GM12878 (cell line): ENCODE data around the gene AFMID. TPM values are rescaled to one million over a fixed set of nuclear protein-coding genes. Genes with fewer than 3 reads are reported as not detected.

Experiments used
- BMI1 ChIP-seq: fragments of 450-650 bp; IDR thresholded peaks from 2 replicates; pipeline ENCODE4 v1.6.1; 2016; ENCODE audit warnings: mild to moderate bottlenecking, moderate library complexity, borderline replicate concordance
- CHD2 ChIP-seq: IDR thresholded peaks from 2 replicates; pipeline ENCODE4 v1.6.1; 2011; ENCODE audit warnings: low read depth, low read length, improper control_type of control experiment, borderline replicate concordance
- CREB1 ChIP-seq: IDR thresholded peaks from 2 replicates; pipeline ENCODE4 v1.6.1; 2012; ENCODE audit warnings: low read depth, mild to moderate bottlenecking, inconsistent platforms
- EGR1 ChIP-seq, 2 experiments: IDR thresholded peaks; 1 replicate in 1 of 2; 2 replicates in 1 of 2; pipeline ENCODE4 v1.6.1; 2011 to 2012; ENCODE audit warnings: low read depth in 2 of 2, low read length in 2 of 2, borderline replicate concordance in 1 of 2, mild to moderate bottlenecking in 1 of 2, moderate library complexity in 1 of 2
- ESRRA ChIP-seq: IDR thresholded peaks from 2 replicates; pipeline ENCODE4 v1.6.1; 2012; ENCODE audit warnings: mild to moderate bottlenecking, low read length, improper control_type of control experiment
- HCFC1 ChIP-seq: fragments of 150-350 bp; IDR thresholded peaks from 2 replicates; pipeline ENCODE4 v1.6.1; 2014; ENCODE audit warnings: low read length
- HDGF ChIP-seq: fragments of 450-650 bp; IDR thresholded peaks from 2 replicates; pipeline ENCODE4 v1.6.1; 2016; ENCODE audit warnings: antibody characterized with exemption
- JUND ChIP-seq: IDR thresholded peaks from 2 replicates; pipeline ENCODE4 v1.6.1; 2012; ENCODE audit warnings: low read depth, mild to moderate bottlenecking, low read length, improper control_type of control experiment, moderate library complexity
- KAT2A ChIP-seq: conservative IDR thresholded peaks from 2 replicates; pipeline ENCODE4 v1.6.1; 2011; ENCODE audit warnings: low read depth, low read length; ENCODE audit not compliant: control insufficient read depth
- KLF5 ChIP-seq: fragments of 450-650 bp; IDR thresholded peaks from 2 replicates; pipeline ENCODE4 v1.6.1; 2014; ENCODE audit warnings: mild to moderate bottlenecking; ENCODE audit not compliant: partially characterized antibody
- MEF2B ChIP-seq: fragments of 450-650 bp; IDR thresholded peaks from 2 replicates; pipeline ENCODE4 v1.6.1; 2018; ENCODE audit warnings: mild to moderate bottlenecking, moderate library complexity; ENCODE audit not compliant: partially characterized antibody, poor library complexity, severe bottlenecking
- NR2C2 ChIP-seq: IDR thresholded peaks from 2 replicates; pipeline ENCODE4 v1.6.1; 2011; ENCODE audit warnings: borderline replicate concordance, low read depth; ENCODE audit not compliant: control insufficient read depth, insufficient read length
- RB1 ChIP-seq: fragments of 450-650 bp; formaldehyde crosslinking; IDR thresholded peaks from 2 replicates; pipeline ENCODE4 v1.6.1; 2017; ENCODE audit warnings: mild to moderate bottlenecking, borderline replicate concordance
- RBBP5 ChIP-seq: fragments of 200-600 bp; sonication (generic); conservative IDR thresholded peaks from 2 replicates; pipeline ENCODE4 v1.6.1; 2016
- RFX5 ChIP-seq: IDR thresholded peaks from 2 replicates; pipeline ENCODE4 v1.6.1; 2011; ENCODE audit warnings: low read depth, low read length, improper control_type of control experiment
- SIX5 ChIP-seq: IDR thresholded peaks from 2 replicates; pipeline ENCODE4 v1.6.1; 2011; ENCODE audit warnings: mild to moderate bottlenecking, low read depth, low read length, moderate library complexity; ENCODE audit not compliant: severe bottlenecking
- SMAD1 ChIP-seq: fragments of 450-650 bp; IDR thresholded peaks from 2 replicates; pipeline ENCODE4 v1.6.1; 2018; ENCODE audit warnings: mild to moderate bottlenecking, low read depth; ENCODE audit not compliant: partially characterized antibody
- SRF ChIP-seq, 2 experiments: IDR thresholded peaks; 2 replicates each; pipeline ENCODE4 v1.6.1; 2011; ENCODE audit warnings: low read depth in 2 of 2, low read length in 2 of 2, mild to moderate bottlenecking in 1 of 2, moderate library complexity in 1 of 2
- SUPT20H ChIP-seq: IDR thresholded peaks from 2 replicates; pipeline ENCODE4 v1.6.1; 2011; ENCODE audit warnings: low read depth, mild to moderate bottlenecking, low read length, moderate library complexity, borderline replicate concordance; ENCODE audit not compliant: control insufficient read depth
- ZNF217 ChIP-seq: fragments of 450-650 bp; IDR thresholded peaks from 2 replicates; pipeline ENCODE4 v1.6.1; 2017; ENCODE audit warnings: antibody characterized with exemption, mild to moderate bottlenecking
- ZSCAN29 ChIP-seq: fragments of 450-650 bp; IDR thresholded peaks from 2 replicates; pipeline ENCODE4 v1.6.1; 2017; ENCODE audit warnings: mild to moderate bottlenecking, moderate library complexity
- polyA plus RNA-seq, 11 experiments: library from polyadenylated mRNA; depleted of rRNA in 4 of 11; unstranded in 6 of 11; stranded (reverse) in 5 of 11; fragments of >200 nt; fragmentation: Nextera tagmentation in 4 of 11; fragmentation: Illumina TruSeq in 1 of 11; extraction: Ambion mirVana in 4 of 11; extraction: Trizol in 1 of 11; gene quantifications; 1 replicate in 1 of 11; 2 replicates in 10 of 11; pipeline versions ENCODE4 v1.2.1 to v1.2.3, GENCODE V29; 2011 to 2016; ENCODE audit warnings: inconsistent platforms in 2 of 11, missing spikeins in 2 of 11, low read depth in 1 of 11
- total RNA-seq, 4 experiments: library from RNA; depleted of rRNA in 3 of 4; stranded (reverse); fragments of >200 nt in 3 of 4; fragmentation: Illumina TruSeq in 1 of 4; extraction: Trizol in 1 of 4; gene quantifications; 2 replicates each; pipeline versions ENCODE4 v1.2.1 to v1.2.3, GENCODE V29; 2013 to 2021
- TF ChIP-seq, protein P1 (sequence below): fragments of 450-650 bp; IDR thresholded peaks from 2 replicates; pipeline ENCODE4 v1.6.1; 2017; ENCODE audit warnings: mild to moderate bottlenecking, low read depth, inconsistent platforms; ENCODE audit not compliant: poor library complexity, severe bottlenecking
- TF ChIP-seq, protein P2 (sequence below): IDR thresholded peaks from 2 replicates; pipeline ENCODE4 v1.6.1; 2011; ENCODE audit warnings: mild to moderate bottlenecking, low read depth, low read length, moderate library complexity; ENCODE audit not compliant: insufficient replicate concordance
- TF ChIP-seq, protein P3 (sequence below): fragments of 450-650 bp; IDR thresholded peaks from 2 replicates; pipeline ENCODE4 v1.6.1; 2017; ENCODE audit warnings: mild to moderate bottlenecking

AFMID gene
- total and polyA plus RNA-seq, 10 of the 15 experiments (the other 5 are each of a cell fraction or from before 2014, with no cell fraction given), result 36.1 to 98.8 (median 51.6) TPM

DNA sequence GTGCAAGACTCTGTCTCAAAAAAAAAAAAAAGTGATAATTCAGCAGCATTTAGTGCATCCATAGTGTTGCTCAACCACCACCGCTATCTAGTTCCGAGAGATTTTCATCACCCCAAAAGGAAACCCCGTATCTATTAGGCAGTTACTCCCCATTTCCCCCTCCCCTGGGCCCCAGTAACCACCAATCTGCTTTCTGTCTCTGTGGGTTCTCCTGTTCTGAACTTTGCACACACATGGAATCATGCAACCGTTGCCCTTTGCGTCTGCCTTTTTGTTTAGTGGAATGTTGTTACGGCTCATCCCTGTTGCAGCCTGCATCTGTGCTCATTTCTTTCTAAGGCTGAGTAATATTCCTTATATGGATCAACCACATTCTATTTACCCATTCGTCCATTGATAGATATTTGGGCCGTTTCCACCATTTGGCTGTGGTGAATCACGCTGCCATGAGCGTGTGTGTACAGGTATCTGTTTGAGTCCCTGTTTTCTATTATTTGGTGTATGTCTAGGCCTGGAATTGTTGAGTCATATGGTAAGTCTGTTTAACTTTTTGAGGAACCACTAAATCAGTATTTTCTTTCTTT, 27.5 kb upstream of the AFMID start (continued):
- TF ChIP-seq, protein P1, sequence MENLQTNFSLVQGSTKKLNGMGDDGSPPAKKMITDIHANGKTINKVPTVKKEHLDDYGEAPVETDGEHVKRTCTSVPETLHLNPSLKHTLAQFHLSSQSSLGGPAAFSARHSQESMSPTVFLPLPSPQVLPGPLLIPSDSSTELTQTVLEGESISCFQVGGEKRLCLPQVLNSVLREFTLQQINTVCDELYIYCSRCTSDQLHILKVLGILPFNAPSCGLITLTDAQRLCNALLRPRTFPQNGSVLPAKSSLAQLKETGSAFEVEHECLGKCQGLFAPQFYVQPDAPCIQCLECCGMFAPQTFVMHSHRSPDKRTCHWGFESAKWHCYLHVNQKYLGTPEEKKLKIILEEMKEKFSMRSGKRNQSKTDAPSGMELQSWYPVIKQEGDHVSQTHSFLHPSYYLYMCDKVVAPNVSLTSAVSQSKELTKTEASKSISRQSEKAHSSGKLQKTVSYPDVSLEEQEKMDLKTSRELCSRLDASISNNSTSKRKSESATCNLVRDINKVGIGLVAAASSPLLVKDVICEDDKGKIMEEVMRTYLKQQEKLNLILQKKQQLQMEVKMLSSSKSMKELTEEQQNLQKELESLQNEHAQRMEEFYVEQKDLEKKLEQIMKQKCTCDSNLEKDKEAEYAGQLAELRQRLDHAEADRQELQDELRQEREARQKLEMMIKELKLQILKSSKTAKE, result peak; percentile 96
- TF ChIP-seq EGR1 (IDR thresholded peaks at IDR 0.05; ENCODE audit: borderline replicate concordance in 1 of 2, low read depth in 2 of 2, low read length in 2 of 2) (no peak), SRF (IDR thresholded peaks at IDR 0.05; ENCODE audit: low read depth in 2 of 2, low read length in 2 of 2) (peak in 1 of 2 experiments; percentile 65; a peak in 1 of 4 replicates), JUND (peak; percentile 39; the same call in 1 of the 2 replicates), BMI1 (0 out of 2 replicates have a peak, but pooled peaks have one; percentile 27), SIX5 (no peak), HCFC1 (no peak), MEF2B (peak; percentile 70), SMAD1 (no peak), ESRRA (no peak), SUPT20H (no peak), RFX5 (no peak), NR2C2 (no peak), KLF5 (no peak), ZSCAN29 (no peak), CHD2 (no peak), RB1 (no peak), HDGF (no peak), CREB1 (no peak; the same call in 1 of the 2 replicates), KAT2A (no peak), RBBP5 (no peak), ZNF217 (no peak)
- TF ChIP-seq, protein P2, sequence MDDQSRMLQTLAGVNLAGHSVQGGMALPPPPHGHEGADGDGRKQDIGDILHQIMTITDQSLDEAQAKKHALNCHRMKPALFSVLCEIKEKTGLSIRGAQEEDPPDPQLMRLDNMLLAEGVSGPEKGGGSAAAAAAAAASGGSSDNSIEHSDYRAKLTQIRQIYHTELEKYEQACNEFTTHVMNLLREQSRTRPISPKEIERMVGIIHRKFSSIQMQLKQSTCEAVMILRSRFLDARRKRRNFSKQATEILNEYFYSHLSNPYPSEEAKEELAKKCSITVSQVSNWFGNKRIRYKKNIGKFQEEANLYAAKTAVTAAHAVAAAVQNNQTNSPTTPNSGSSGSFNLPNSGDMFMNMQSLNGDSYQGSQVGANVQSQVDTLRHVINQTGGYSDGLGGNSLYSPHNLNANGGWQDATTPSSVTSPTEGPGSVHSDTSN, result no peak
- TF ChIP-seq, protein P3, sequence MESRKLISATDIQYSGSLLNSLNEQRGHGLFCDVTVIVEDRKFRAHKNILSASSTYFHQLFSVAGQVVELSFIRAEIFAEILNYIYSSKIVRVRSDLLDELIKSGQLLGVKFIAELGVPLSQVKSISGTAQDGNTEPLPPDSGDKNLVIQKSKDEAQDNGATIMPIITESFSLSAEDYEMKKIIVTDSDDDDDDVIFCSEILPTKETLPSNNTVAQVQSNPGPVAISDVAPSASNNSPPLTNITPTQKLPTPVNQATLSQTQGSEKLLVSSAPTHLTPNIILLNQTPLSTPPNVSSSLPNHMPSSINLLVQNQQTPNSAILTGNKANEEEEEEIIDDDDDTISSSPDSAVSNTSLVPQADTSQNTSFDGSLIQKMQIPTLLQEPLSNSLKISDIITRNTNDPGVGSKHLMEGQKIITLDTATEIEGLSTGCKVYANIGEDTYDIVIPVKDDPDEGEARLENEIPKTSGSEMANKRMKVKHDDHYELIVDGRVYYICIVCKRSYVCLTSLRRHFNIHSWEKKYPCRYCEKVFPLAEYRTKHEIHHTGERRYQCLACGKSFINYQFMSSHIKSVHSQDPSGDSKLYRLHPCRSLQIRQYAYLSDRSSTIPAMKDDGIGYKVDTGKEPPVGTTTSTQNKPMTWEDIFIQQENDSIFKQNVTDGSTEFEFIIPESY, result no peak
